Suprapubic skin (tissue), 4 donors: ENCODE data around the gene ADK.

Experiments
- CTCF ChIP-seq, 2 donors: fragments of 200-600 bp in 1 of 2; fragments of 450-650 bp in 1 of 2; sonication (generic) in 1 of 2; IDR thresholded peaks; one replicate each; pipeline ENCODE4 v1.5.1; 2016 to 2019; ENCODE audit warnings: antibody characterized with exemption in 2 of 2, mild to moderate bottlenecking in 1 of 2, moderate library complexity in 1 of 2
- EP300 ChIP-seq: sonication (generic); formaldehyde crosslinking; IDR thresholded peaks from one replicate; pipeline ENCODE4 v1.6.1; 2017; ENCODE audit warnings: antibody characterized with exemption
- POLR2AphosphoS5 ChIP-seq, 3 donors: sonication (generic); formaldehyde crosslinking; IDR thresholded peaks; one replicate each; pipeline ENCODE4 v1.6.1; 2017; ENCODE audit warnings: antibody characterized with exemption in 3 of 3

- TF ChIP-seq CTCF (IDR thresholded peaks at IDR 0.05) (no peak), POLR2AphosphoS5 (IDR thresholded peaks at IDR 0.05) (no peak), EP300 (no peak)
Measured at GRCh38 chr10:74705358-74705980, 554.4 kb downstream of the ADK start.
